GM20000 (cell line): Measurements from ENCODE around the gene WWTR1.

Experiments
- DNase-seq: peaks from one replicate; pipeline ENCODE4 v3.0.0; 2012; ENCODE audit warnings: low spot score
- TF ChIP-seq, protein P1 (sequence below): IDR thresholded peaks from 2 replicates; pipeline ENCODE4 v1.5.1; 2012; ENCODE audit warnings: mild to moderate bottlenecking, control low read depth; ENCODE audit errors: extremely low read depth, missing control alignments

WWTR1 gene

DNA sequence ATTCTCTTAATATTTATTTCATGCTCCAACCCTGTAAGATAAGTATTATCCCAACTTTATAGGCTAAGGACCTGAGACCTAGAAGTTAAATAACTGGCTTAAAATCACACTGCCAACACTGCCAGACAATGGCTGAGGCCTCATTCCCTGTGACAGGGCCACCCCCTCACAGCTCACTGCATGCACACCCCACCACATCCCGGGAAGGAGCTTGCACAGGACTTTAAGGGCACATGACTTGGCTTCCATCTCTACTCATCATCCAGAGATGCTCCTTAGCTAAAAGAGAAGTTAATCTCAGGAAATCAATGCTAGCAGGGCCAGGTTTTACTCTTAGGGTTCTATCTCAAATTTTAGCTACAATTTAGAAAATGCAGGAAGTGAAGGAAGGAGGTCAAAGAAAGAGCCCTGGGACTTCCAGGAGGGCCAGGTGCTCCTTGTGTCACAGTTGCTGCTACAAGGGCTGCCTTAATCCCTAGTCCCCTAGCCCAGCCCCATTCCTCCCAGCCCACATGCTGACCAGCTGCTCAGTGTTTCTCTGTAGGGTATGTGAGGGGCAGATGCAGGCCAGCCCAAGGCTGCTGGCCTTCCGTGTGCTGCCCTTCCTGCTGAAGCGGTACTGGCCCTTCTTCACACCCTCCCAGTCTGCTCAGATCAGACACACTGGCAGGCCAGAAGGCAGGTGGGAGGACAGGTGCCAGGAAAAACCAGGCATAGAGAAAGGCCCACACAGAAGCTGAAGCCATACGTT lies 53.5 kb downstream of the WWTR1 start:
- TF ChIP-seq, protein P1, sequence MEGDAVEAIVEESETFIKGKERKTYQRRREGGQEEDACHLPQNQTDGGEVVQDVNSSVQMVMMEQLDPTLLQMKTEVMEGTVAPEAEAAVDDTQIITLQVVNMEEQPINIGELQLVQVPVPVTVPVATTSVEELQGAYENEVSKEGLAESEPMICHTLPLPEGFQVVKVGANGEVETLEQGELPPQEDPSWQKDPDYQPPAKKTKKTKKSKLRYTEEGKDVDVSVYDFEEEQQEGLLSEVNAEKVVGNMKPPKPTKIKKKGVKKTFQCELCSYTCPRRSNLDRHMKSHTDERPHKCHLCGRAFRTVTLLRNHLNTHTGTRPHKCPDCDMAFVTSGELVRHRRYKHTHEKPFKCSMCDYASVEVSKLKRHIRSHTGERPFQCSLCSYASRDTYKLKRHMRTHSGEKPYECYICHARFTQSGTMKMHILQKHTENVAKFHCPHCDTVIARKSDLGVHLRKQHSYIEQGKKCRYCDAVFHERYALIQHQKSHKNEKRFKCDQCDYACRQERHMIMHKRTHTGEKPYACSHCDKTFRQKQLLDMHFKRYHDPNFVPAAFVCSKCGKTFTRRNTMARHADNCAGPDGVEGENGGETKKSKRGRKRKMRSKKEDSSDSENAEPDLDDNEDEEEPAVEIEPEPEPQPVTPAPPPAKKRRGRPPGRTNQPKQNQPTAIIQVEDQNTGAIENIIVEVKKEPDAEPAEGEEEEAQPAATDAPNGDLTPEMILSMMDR = no peak
- no peak for DNase-seq

DNA sequence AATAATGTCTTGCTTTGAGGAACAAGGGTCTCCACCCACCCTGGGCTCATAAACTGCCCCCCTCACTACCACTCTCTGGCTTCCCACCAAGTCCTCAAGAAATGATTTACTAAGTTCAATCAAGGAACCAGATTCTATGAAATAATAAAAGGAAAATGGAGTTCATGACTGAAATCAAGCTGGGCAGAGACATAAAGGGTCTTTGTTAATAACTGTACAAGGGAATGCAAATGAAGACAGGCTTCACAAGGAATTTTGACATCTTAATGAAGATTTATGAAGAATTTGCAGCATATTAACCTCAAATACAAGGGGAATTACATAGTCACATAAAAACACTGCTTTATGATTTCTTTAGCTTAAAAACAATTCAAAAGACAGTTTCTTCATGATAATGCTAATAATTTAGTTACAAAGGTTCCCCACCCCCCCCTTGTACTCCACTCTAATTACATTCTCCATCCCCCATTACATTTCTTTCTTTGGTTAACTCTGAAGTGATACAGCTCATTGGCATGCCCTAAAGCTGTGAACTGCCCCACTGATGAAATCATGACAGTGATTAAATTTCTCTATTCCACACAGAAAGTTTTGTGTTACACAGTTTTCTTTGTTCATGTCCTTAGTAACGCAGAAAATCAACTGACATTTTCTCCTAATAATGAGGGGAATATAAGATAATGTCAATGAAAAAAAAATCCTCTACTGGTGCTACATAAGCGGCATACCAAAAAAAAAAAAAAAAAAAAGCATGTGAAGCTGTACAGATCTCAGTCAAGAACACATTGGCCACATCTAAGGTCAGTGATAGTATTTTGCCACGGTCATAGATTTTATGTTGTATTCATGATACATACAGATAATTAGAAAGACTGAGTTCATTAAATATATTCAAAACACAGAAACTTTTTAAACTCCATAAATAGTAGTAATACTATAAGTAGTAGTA lies 54.4 kb downstream of the WWTR1 start:
- DNase-seq = no peak
- TF ChIP-seq, protein P1 = no peak

DNA sequence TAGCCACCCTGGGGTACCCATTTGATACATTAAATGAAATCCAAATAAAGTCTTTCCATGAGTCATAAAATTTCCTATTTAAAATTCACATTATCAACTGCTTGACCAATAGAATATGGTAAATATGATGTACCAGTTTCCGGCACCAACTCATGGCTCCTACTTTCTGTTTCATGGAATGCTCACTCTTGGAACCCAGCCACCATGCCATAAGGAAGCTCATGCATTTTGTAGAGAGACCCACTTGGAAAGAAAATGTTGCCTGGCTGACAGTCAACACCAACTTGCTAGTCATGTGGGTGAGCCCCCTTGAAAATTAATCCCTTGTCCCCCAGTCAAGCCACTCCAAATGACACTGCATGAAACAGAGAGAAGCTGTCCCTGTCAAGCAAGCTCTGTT lies 57.2 kb downstream of the WWTR1 start:
- no peak for DNase-seq
- TF ChIP-seq, protein P1 = no peak

DNA sequence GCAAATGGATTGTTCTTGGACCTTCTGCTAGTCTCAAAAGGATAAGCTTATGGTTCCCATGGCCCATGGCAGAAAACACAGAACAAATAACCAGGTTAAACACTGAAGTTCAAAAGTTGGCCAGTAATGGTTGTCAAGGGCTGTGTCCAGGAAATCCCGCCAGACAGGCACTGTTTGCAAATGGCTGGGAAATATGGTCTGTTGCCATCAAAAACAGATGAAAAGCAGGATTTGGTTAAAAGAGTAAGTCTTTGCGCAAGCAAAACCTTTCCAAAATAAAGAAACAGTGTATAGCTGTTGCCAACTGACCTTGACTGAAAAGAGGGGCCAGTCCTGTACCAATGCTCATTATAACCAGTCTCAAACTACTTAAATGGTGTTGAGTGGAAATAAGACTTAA lies 58.6 kb downstream of the WWTR1 start:
- DNase-seq = no peak
- TF ChIP-seq, protein P1 = no peak

DNA sequence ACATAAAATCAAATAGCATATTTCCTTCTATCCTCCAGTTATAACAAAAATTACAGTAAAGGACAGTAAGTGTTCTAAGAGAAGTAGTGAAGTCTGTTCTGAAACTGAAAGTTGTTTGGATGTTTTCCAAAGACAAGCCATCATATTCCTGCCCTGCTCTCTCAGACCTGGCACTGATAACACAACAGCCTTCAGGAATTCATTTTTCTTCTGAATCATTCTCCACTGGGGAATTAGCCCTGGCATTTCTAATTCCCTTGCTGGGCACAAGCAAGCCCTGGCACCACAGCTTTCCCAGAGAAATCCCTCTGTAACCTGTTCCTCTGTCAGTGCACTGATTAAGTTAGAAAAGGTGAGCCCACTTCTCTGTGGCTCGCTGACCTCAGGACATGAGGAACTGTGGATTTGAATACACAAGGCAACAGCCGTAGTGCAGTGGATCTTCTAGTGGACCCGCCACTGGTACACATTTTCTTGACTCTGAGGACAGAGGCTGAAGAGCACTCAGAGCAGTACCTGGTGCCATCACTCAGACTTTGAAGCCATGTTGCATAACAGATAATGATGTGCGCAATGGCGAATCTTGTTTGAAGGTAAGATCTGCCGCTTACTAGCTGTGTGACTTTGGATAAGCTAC lies 61.6 kb downstream of the WWTR1 start:
- DNase-seq = no peak

DNA sequence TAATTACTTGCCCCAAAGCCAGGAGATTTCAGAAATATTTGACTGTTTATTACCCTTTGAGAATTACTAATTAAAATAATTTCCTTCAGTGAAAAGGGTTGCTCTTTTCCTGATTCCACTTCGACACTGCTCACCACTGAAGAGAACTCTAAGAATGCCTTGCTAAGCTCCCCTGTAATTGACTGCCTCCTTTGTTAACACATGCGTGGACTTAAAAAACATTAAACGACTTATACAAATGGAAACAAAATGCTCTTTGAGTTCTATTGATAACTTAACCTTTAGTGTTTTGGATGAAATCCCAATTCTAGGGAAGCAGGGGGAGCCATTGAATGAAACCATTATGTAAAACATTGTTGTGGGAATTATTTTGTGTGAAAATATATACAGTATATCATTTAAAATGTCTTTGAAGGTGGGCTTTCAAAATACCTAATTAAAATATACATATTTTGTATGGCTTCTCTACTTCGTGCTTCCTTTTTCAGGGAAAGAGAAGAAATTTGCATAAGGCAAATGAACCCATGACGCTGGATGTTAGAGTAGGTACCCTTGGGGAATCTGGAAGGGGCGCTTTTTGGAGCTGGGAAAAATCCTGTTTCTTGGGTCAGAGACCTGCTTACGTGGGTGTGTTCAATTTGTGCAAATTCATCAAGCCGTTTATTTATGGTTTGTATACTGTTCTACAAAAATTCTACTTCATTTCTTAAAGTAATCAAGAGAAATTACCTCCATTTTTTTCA lies 64.2 kb downstream of the WWTR1 start:
- DNase-seq = no peak
- TF ChIP-seq, protein P1 = no peak

More for the DNA sequence above, 61.6 kb downstream of the WWTR1 start:
- TF ChIP-seq, protein P1 = no peak
